Measurements from ENCODE around the gene DLX2.
"Not testable (repeated sequence)": the region's sequence is repeated elsewhere in the genome, so short reads cannot be mapped to it uniquely, and the experiment has no call there.

DLX2 gene

DNA sequence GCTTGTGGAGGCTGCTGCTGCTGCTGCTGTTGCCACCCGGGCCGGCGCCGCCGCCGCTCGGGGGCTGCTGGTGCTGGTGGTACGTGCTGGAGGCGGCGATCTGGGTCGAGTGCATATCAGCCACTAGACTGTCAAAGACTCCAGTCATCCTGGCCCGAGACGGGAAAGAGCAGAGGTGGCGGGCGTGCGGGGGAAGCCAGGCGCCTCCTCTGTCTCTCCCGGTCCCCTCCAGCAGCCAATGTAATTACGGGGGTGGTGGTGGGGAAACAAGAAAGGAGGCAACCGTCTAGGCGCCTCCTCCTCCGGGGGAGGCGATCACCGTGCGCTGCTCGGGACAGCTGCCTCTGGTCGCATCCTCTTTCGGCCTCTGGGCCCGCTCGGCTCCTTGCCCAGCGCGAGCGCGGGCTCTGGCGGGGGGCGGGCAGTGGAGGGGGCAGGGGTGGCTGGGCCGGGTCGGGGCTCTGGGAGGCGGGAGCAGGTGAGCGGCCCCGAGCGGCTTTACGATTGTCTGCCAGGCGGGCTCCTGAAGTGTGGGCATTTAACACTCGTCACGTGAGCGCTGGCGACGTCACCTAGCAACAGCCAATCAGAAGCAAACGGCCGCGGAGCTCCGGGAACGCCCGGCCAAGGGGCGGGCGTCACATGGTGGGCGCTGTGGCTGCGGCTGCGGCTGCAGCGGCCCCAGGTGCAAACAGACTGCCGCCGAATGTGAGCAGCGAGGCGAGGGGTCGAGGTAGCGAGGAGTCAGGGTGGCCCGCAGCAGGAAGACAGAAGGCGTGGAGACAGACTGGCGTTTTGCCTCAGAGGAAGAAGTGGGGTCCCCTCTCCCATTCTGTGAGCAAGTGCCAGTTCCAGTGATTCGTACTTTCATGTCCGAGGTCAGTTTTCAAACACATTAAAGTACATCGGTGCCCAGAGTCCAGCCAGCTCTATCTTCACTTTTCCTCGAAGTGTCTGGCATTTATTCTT is at the start of gene DLX2:
DLX2 (minus strand) TSS at position 510 of the 969 bp plus-strand sequence; CDS start at position 148, 362 bp downstream.
- peaks cover 3 to 62% (median 58%) of the 10 kb centered on the region in 5 donors for H3K4me1 ChIP-seq (ENCODE audit: control insufficient read depth in 5 of 5, insufficient read depth in 5 of 5, low read length in 5 of 5)
- H3K27ac ChIP-seq (ENCODE audit: low read depth, low read length), result no peak within 1 kb of the TSS
- H3K9me3 ChIP-seq (ENCODE audit: control insufficient read depth in 5 of 5, low read length in 5 of 5), result peaks cover 0 to 4% (median 0%) of the 10 kb centered on the region in 5 donors
- H3K4me3 ChIP-seq (ENCODE audit: low read depth in 1 of 5, low read length in 5 of 5), result peak within 1 kb of the TSS; percentile 49 to 65 (median 60)
- no peaks in the 10 kb centered on the region for H3K36me3 ChIP-seq (ENCODE audit: control insufficient read depth in 5 of 5, insufficient read depth in 5 of 5, low read length in 5 of 5)
- peaks cover 72 to 95% (median 77%) of the 10 kb centered on the region in 5 donors for H3K27me3 ChIP-seq (ENCODE audit: control insufficient read depth in 5 of 5, insufficient read depth in 4 of 5, low read length in 5 of 5)
- no peak within 1 kb of the TSS for H3K9ac ChIP-seq (ENCODE audit: low read length in 5 of 5)

DNA sequence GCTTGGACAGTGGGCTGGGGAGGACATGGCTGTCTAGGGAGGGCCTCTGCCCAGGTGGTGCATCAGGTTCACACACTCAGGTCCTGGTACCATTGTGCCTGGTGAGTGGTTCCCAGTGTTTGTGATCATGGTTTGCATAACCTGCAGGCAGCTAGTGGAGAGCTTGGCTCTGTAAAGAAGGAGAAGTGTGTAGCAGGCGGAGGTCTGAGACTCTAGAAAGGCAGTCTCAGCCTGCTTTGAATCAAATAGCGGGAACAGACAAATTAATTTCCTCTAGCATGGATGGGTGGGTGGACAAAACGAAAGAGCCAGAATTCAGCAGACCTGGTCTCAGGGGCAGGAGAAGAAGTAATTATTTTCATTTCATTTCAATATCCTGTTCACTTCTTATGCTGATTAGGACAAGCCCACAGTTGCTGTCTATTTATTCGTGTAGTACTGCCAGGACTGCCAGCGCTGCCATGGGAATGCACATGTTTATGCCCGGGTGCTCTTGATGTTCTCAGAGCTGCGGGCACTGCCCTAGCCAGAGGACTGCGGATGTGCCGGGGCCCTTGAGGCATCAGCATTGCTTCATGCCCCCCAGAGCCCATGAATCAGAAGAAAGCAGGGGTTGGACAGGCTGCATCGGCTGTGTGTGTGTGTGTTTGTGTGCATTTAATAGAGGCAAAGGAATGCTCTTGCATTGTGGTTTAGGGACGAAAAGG is 45.4 kb upstream of the DLX2 start:
- Histone ChIP-seq H3K9ac (ENCODE audit: low read length in 5 of 5) (no peak overlapping the region), H3K36me3 (ENCODE audit: control insufficient read depth in 5 of 5, insufficient read depth in 5 of 5, low read length in 5 of 5) (no peaks in the 10 kb centered on the region), H3K9me3 (ENCODE audit: control insufficient read depth in 5 of 5, low read length in 5 of 5) (no peaks in the 10 kb centered on the region), H3K4me3 (ENCODE audit: low read depth in 1 of 5, low read length in 5 of 5) (no peak overlapping the region), H3K27ac (ENCODE audit: low read depth, low read length) (no peak overlapping the region), H3K27me3 (ENCODE audit: control insufficient read depth in 5 of 5, insufficient read depth in 4 of 5, low read length in 5 of 5) (peaks cover 3 to 7% (median 4%) of the 10 kb centered on the region in 5 donors), H3K4me1 (ENCODE audit: control insufficient read depth in 5 of 5, insufficient read depth in 5 of 5, low read length in 5 of 5) (no peaks in the 10 kb centered on the region)

DNA sequence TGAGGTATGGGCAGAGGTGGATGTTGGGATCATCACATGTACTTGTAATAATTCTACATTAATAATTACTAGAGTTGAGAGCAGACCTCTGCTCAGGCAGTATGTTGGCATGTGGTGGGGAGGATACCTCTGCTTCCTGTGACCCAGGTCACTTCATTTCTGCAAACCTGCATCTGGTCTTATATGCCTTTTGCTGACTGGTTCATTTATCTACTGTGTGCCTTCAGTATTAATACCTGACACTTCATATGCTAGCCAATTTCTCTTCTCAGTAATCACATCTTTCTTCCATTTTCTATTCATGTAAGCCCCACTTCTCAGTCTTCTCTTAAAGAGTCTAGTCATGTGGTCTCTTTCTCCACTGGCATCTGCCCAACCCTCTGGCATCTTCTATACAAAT is 41.1 kb upstream of the DLX2 start:
- Histone ChIP-seq H3K4me1 (ENCODE audit: control insufficient read depth in 5 of 5, insufficient read depth in 5 of 5, low read length in 5 of 5) (no peaks in the 10 kb centered on the region), H3K4me3 (ENCODE audit: low read depth in 1 of 5, low read length in 5 of 5) (no peak overlapping the region), H3K9me3 (ENCODE audit: control insufficient read depth in 5 of 5, low read length in 5 of 5) (peaks cover 0 to 4% (median 0%) of the 10 kb centered on the region in 5 donors), H3K9ac (ENCODE audit: low read length in 5 of 5) (no peak overlapping the region), H3K27me3 (ENCODE audit: control insufficient read depth in 5 of 5, insufficient read depth in 4 of 5, low read length in 5 of 5) (peaks cover 3 to 7% (median 4%) of the 10 kb centered on the region in 5 donors), H3K27ac (ENCODE audit: low read depth, low read length) (no peak overlapping the region), H3K36me3 (ENCODE audit: control insufficient read depth in 5 of 5, insufficient read depth in 5 of 5, low read length in 5 of 5) (no peaks in the 10 kb centered on the region)

DNA sequence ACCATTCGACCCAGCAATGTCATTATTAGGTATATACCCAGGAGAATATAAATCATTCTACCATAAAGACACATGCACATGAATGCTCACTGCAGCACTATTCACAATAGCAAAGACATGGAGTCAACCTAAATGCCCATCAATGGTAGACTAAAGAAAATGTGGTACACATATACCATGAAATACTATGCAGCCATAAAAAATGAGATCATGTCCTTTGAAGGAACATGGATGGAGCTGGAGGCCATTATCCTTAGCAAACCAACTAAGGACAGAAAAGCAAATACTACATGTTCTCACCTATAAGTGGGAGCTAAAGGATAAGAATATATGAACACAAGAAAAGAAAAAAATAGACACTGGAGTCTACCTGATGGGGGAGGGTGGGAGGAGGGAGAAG is 36.0 kb upstream of the DLX2 start:
- H3K27ac ChIP-seq (ENCODE audit: low read depth, low read length); H3K4me3 ChIP-seq (ENCODE audit: low read depth in 1 of 5, low read length in 5 of 5); H3K27me3 ChIP-seq (ENCODE audit: control insufficient read depth in 5 of 5, insufficient read depth in 4 of 5, low read length in 5 of 5); H3K4me1 ChIP-seq (ENCODE audit: control insufficient read depth in 5 of 5, insufficient read depth in 5 of 5, low read length in 5 of 5); H3K36me3 ChIP-seq (ENCODE audit: control insufficient read depth in 5 of 5, insufficient read depth in 5 of 5, low read length in 5 of 5); H3K9ac ChIP-seq (ENCODE audit: low read length in 5 of 5); H3K9me3 ChIP-seq (ENCODE audit: control insufficient read depth in 5 of 5, low read length in 5 of 5): not testable (repeated sequence)

DNA sequence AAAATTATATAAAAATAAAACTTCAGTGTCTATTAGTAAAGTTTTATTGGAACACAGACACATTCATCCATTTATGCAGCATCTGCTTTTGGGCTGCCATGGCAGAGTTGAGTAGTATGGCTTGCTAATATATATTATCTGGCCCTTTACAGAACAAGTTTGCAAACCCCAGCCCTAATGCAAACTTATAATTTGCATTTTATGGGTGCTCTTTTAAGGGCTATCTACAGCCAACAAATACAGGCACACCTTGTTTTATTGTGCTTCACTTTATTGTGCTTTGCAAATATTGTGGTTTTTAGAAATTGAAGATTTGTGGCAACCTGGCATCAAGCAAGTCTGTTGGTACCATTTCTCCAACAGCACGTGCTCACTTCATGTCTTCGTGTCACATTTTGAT is 35.2 kb upstream of the DLX2 start:
- peaks cover 0 to 3% (median 0%) of the 10 kb centered on the region in 5 donors for H3K27me3 ChIP-seq (ENCODE audit: control insufficient read depth in 5 of 5, insufficient read depth in 4 of 5, low read length in 5 of 5)
- H3K9ac ChIP-seq (ENCODE audit: low read length in 5 of 5), result no peak overlapping the region
- peaks cover 0 to 4% (median 0%) of the 10 kb centered on the region in 5 donors for H3K9me3 ChIP-seq (ENCODE audit: control insufficient read depth in 5 of 5, low read length in 5 of 5)
- H3K36me3 ChIP-seq (ENCODE audit: control insufficient read depth in 5 of 5, insufficient read depth in 5 of 5, low read length in 5 of 5), result no peaks in the 10 kb centered on the region
- H3K27ac ChIP-seq (ENCODE audit: low read depth, low read length), result no peak overlapping the region
- H3K4me1 ChIP-seq (ENCODE audit: control insufficient read depth in 5 of 5, insufficient read depth in 5 of 5, low read length in 5 of 5), result no peaks in the 10 kb centered on the region
- no peak overlapping the region for H3K4me3 ChIP-seq (ENCODE audit: low read depth in 1 of 5, low read length in 5 of 5)

DNA sequence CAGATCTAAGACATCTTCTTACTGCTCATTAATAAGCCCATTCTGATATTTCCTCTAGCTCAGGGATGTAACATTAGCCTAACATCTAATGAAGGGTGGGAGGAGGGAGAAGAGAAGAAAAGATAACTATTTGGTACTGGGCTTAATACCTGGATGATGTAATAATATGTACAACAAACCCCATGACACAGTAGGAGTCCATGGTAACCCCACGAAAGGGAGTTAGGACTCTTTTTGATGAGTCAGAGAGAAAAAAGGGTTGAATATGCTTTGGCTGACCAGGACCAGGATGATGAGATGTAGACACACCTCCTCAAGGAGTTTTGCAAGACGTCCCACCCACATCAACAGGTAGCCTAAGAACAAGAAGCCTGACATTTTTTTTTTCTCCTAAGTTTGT is 34.4 kb upstream of the DLX2 start:
- Histone ChIP-seq H3K9ac (ENCODE audit: low read length in 5 of 5) (no peak overlapping the region), H3K4me1 (ENCODE audit: control insufficient read depth in 5 of 5, insufficient read depth in 5 of 5, low read length in 5 of 5) (no peaks in the 10 kb centered on the region), H3K36me3 (ENCODE audit: control insufficient read depth in 5 of 5, insufficient read depth in 5 of 5, low read length in 5 of 5) (no peaks in the 10 kb centered on the region), H3K9me3 (ENCODE audit: control insufficient read depth in 5 of 5, low read length in 5 of 5) (peaks cover 0 to 4% (median 0%) of the 10 kb centered on the region in 5 donors), H3K27me3 (ENCODE audit: control insufficient read depth in 5 of 5, insufficient read depth in 4 of 5, low read length in 5 of 5) (peaks cover 0 to 3% (median 0%) of the 10 kb centered on the region in 5 donors), H3K4me3 (ENCODE audit: low read depth in 1 of 5, low read length in 5 of 5) (no peak overlapping the region), H3K27ac (ENCODE audit: low read depth, low read length) (no peak overlapping the region)

DNA sequence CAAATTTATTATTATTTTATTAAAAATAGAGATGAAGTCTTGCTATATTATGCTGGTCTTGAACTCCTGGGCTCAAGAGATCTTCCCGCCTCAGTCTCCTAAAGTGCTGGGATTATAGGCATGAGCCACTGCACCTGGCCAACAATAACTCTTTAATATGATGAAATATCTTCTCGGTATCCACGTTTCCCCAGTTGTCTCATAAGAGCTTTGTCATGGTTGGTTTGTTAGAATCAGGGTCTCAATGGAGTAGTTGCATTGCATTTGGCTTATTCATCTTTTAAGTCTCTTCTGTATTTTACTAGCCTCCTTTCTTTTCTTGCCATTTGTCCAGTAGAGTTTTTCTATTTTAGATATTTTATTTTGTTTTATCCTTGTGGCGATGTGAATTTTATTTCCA is 32.7 kb upstream of the DLX2 start:
- Histone ChIP-seq H3K9ac (ENCODE audit: low read length in 5 of 5) (no peak overlapping the region), H3K27me3 (ENCODE audit: control insufficient read depth in 5 of 5, insufficient read depth in 4 of 5, low read length in 5 of 5) (peaks cover 0 to 3% (median 0%) of the 10 kb centered on the region in 5 donors), H3K4me1 (ENCODE audit: control insufficient read depth in 5 of 5, insufficient read depth in 5 of 5, low read length in 5 of 5) (no peaks in the 10 kb centered on the region), H3K4me3 (ENCODE audit: low read depth in 1 of 5, low read length in 5 of 5) (no peak overlapping the region), H3K36me3 (ENCODE audit: control insufficient read depth in 5 of 5, insufficient read depth in 5 of 5, low read length in 5 of 5) (no peaks in the 10 kb centered on the region), H3K27ac (ENCODE audit: low read depth, low read length) (no peak overlapping the region), H3K9me3 (ENCODE audit: control insufficient read depth in 5 of 5, low read length in 5 of 5) (peaks cover 0 to 4% (median 0%) of the 10 kb centered on the region in 5 donors)

DNA sequence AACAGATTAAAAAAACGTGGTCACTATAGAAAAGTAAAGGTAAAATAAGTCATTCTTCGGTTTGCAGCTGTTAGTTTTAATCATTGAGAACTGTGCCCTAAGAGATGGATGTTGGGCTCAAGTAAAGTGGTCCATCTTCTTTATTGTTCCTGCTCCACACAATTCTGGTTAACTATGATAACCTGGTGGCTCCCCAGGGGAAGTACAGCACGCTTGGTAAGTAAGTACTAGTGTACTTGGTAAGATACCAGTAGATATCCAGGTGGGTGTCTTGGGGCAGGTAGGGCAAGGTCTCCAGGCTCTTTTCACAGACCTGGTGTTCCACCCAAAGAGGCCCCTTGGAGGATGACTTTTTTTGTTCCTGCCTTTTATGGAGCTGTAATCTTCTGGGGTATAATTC is 31.6 kb upstream of the DLX2 start:
- Histone ChIP-seq H3K27ac (ENCODE audit: low read depth, low read length) (no peak overlapping the region), H3K27me3 (ENCODE audit: control insufficient read depth in 5 of 5, insufficient read depth in 4 of 5, low read length in 5 of 5) (peaks cover 0 to 3% (median 0%) of the 10 kb centered on the region in 5 donors), H3K36me3 (ENCODE audit: control insufficient read depth in 5 of 5, insufficient read depth in 5 of 5, low read length in 5 of 5) (no peaks in the 10 kb centered on the region), H3K4me1 (ENCODE audit: control insufficient read depth in 5 of 5, insufficient read depth in 5 of 5, low read length in 5 of 5) (no peaks in the 10 kb centered on the region), H3K4me3 (ENCODE audit: low read depth in 1 of 5, low read length in 5 of 5) (no peak overlapping the region), H3K9ac (ENCODE audit: low read length in 5 of 5) (no peak overlapping the region), H3K9me3 (ENCODE audit: control insufficient read depth in 5 of 5, low read length in 5 of 5) (no peaks in the 10 kb centered on the region)

DNA sequence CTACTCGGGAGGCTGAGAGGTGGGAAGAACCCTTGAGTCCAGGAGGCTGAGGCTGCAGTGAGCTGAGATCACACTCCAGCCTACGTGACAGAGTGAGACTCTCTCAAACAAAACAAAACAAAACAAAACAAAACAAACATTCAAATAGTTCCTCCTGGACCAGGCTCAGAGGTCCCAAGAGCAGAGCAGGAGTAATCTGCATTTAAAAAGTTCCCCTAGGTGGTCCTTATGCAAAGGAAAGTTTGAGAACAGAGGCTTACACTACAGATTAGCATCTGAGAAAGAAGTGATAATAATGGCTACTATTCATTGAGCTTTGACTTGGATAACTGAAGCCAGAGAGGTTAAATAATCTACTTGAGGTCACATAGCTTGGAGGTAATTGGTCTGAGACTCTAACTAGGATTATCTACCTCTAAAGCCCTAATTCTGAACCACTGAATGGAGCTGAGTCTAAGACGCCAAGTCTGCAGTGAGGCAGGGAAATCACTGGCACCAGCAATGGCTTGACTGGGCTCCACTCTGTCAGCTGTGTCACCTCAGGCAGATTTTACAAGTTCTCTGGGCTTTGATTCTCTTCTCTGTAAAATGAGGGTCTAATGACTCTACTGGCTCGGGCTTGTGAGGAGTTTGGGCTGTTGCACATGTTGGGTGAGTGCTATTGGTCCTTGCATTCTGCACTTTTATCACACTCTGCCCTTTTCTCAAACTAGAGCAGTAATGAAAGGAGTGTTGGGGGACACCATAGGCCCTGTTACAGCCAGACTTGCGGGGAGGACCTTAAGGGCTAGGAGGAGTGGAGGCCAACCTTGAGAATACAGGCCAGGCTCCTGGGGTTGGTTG is 29.2 kb upstream of the DLX2 start:
- H3K9me3 ChIP-seq (ENCODE audit: control insufficient read depth in 5 of 5, low read length in 5 of 5), result no peaks in the 10 kb centered on the region
- no peaks in the 10 kb centered on the region for H3K36me3 ChIP-seq (ENCODE audit: control insufficient read depth in 5 of 5, insufficient read depth in 5 of 5, low read length in 5 of 5)
- no peak overlapping the region for H3K27ac ChIP-seq (ENCODE audit: low read depth, low read length)

More for the DNA sequence above, 29.2 kb upstream of the DLX2 start:
- H3K4me1 ChIP-seq (ENCODE audit: control insufficient read depth in 5 of 5, insufficient read depth in 5 of 5, low read length in 5 of 5), result no peaks in the 10 kb centered on the region
- H3K4me3 ChIP-seq (ENCODE audit: low read depth in 1 of 5, low read length in 5 of 5), result no peak overlapping the region
- H3K9ac ChIP-seq (ENCODE audit: low read length in 5 of 5), result no peak overlapping the region
- H3K27me3 ChIP-seq (ENCODE audit: control insufficient read depth in 5 of 5, insufficient read depth in 4 of 5, low read length in 5 of 5), result peaks cover 0 to 2% (median 0%) of the 10 kb centered on the region in 5 donors

All from subcutaneous abdominal adipose tissue (tissue), 5 donors.